Caco-2 (cell line): ENCODE results near the gene ZNF780B. TPM values are rescaled to one million over a fixed set of nuclear protein-coding genes. Genes with fewer than 3 reads are reported as not detected.

Experiments
- BruUV-seq: library from RNA; stranded (reverse); fragments of 400-500 nt; replicated peaks from 2 replicates; lab custom pipeline; 2021; lab: Mats Ljungman, UMichigan
- CTCF ChIA-PET: fragments of 300-600 bp; sonication (Branson Sonifier 250); formaldehyde crosslinking; loops from one replicate; lab custom pipeline; 2022; ENCODE audit warnings: antibody characterized with exemption; lab: Charles Lee
- POLR2A ChIA-PET: fragments of 300-600 bp; sonication (Branson Sonifier 250); formaldehyde crosslinking; loops from one replicate; lab custom pipeline; 2022; ENCODE audit warnings: antibody characterized with exemption; lab: Charles Lee
- DNase-seq, 2 experiments: peaks; one replicate each; pipeline versions ENCODE4 v3.0.0 to v3.0.0-alpha.2; 2020 to 2022
- H3K27me3 ChIP-seq: replicated peaks from 2 replicates; pipeline ENCODE4 v1.6.0; 2011; ENCODE audit warnings: low read length; ENCODE audit not compliant: control insufficient read depth, insufficient read depth
- H3K36me3 ChIP-seq: 2 replicates; pipeline ENCODE4 v1.5.1; 2011; ENCODE audit warnings: low read length; ENCODE audit not compliant: control insufficient read depth, insufficient read depth
- H3K4me1 ChIP-seq: fragments of 250-450 bp; sonication (Bioruptor Pico); 2 replicates; pipeline ENCODE4 v1.5.1; 2020; ENCODE audit warnings: mild to moderate bottlenecking
- H3K4me3 ChIP-seq: 2 replicates; pipeline ENCODE4 v1.5.1; 2011; ENCODE audit warnings: low read depth, mild to moderate bottlenecking, control low read depth, low read length
- H3K9me3 ChIP-seq: fragments of 250-450 bp; sonication (Bioruptor Pico); 2 replicates; pipeline ENCODE4 v1.5.1; 2020; ENCODE audit warnings: mild to moderate bottlenecking, moderate library complexity
- H3K27ac Mint-ChIP-seq: one replicate; pipeline ENCODE4 v1.8.0; 2022; ENCODE audit warnings: mixed read lengths; ENCODE audit not compliant: unreplicated experiment
- H3K27me3 Mint-ChIP-seq: one replicate; pipeline ENCODE4 v1.8.0; 2022; ENCODE audit warnings: mixed read lengths; ENCODE audit not compliant: insufficient read depth, unreplicated experiment
- H3K36me3 Mint-ChIP-seq: one replicate; pipeline ENCODE4 v1.8.0; 2022; ENCODE audit warnings: mild to moderate bottlenecking, mixed read lengths; ENCODE audit not compliant: insufficient read depth, unreplicated experiment
- H3K4me1 Mint-ChIP-seq: one replicate; pipeline ENCODE4 v1.8.0; 2022; ENCODE audit warnings: low read depth, mixed read lengths; ENCODE audit not compliant: unreplicated experiment
- H3K4me3 Mint-ChIP-seq: one replicate; pipeline ENCODE4 v1.8.0; 2022; ENCODE audit warnings: mild to moderate bottlenecking, moderate library complexity, mixed read lengths; ENCODE audit not compliant: unreplicated experiment
- H3K9me3 Mint-ChIP-seq: one replicate; pipeline ENCODE4 v1.8.0; 2022; ENCODE audit warnings: mixed read lengths; ENCODE audit not compliant: unreplicated experiment
- intact Hi-C: fragments of 100-400 bp; cut with micrococcal nuclease; formaldehyde crosslinking; loops from one replicate; pipeline ENCODE4 v1.10.0; 2022; ENCODE audit not compliant: unreplicated experiment
- total RNA-seq: library from RNA; stranded (reverse); gene quantifications from 2 replicates; pipeline ENCODE4 v1.2.3, GENCODE V29; 2022
- TF ChIP-seq, protein P1 (sequence below), 2 experiments: fragments of 200-600 bp in 1 of 2; IDR thresholded peaks; 1 replicate in 1 of 2; 2 replicates in 1 of 2; pipeline versions ENCODE4 v1.5.1 to v1.8.0; 2011 to 2022; ENCODE audit warnings: antibody characterized with exemption in 1 of 2, control low read depth in 1 of 2, inconsistent platforms in 1 of 2, low read depth in 1 of 2, low read length in 1 of 2, mild to moderate bottlenecking in 1 of 2, moderate library complexity in 1 of 2; ENCODE audit not compliant: insufficient read depth in 1 of 2, severe bottlenecking in 1 of 2, unreplicated experiment in 1 of 2

ZNF780B gene
- total RNA-seq, 1 experiment from 2014 or later: 27.5 TPM

DNA sequence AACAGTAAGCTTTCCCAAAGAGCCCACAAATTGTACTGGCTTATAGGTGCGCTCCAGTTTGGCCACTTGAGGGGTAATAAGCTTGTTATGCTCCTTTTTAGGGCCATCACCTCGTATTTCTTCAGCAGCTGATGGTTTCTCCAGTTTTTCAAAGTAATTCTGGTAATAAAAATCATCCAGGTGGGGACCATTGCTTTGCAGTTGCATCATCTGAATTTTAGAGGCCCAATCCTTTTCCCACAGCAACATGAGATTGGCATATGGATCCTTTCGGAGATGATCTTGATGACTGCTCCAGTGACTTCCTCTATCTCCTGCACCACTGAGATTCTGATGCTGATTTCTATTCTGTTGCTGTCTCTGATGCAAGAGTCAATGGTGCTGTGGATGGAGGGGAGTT, 32.1 kb downstream of the ZNF780B start:
- Histone ChIP-seq H3K27me3 (no peaks in the 10 kb centered on the region), H3K4me3 (no peak overlapping the region), H3K9me3 (peaks cover 38% of the 10 kb centered on the region), H3K36me3 (no peaks in the 10 kb centered on the region), H3K4me1 (no peaks in the 10 kb centered on the region)
- Mint-ChIP-seq H3K9me3 (peaks cover 68% of the 10 kb centered on the region), H3K27me3 (no peaks in the 10 kb centered on the region), H3K36me3 (peaks cover 6% of the 10 kb centered on the region), H3K4me1 (no peaks in the 10 kb centered on the region), H3K4me3 (no peak overlapping the region), H3K27ac (no peak overlapping the region)
- intact Hi-C loops: no loop called here
- ChIA-PET CTCF (no interaction called here), POLR2A (no interaction called here)
- no TSS peak for BruUV-seq
- TF ChIP-seq, protein P1, sequence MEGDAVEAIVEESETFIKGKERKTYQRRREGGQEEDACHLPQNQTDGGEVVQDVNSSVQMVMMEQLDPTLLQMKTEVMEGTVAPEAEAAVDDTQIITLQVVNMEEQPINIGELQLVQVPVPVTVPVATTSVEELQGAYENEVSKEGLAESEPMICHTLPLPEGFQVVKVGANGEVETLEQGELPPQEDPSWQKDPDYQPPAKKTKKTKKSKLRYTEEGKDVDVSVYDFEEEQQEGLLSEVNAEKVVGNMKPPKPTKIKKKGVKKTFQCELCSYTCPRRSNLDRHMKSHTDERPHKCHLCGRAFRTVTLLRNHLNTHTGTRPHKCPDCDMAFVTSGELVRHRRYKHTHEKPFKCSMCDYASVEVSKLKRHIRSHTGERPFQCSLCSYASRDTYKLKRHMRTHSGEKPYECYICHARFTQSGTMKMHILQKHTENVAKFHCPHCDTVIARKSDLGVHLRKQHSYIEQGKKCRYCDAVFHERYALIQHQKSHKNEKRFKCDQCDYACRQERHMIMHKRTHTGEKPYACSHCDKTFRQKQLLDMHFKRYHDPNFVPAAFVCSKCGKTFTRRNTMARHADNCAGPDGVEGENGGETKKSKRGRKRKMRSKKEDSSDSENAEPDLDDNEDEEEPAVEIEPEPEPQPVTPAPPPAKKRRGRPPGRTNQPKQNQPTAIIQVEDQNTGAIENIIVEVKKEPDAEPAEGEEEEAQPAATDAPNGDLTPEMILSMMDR (IDR thresholded peaks at IDR 0.05; ENCODE audit: insufficient read depth in 1 of 2, low read depth in 1 of 2, low read length in 1 of 2, severe bottlenecking in 1 of 2, unreplicated experiment in 1 of 2): no peak
- DNase-seq: no peak

GRCh38 chr19:40013991-40014390, 42.0 kb downstream of the ZNF780B start:
- Mint-ChIP-seq H3K4me3 (no peak overlapping the region), H3K27ac (no peak overlapping the region), H3K4me1 (no peaks in the 10 kb centered on the region), H3K9me3 (peaks cover 51% of the 10 kb centered on the region), H3K27me3 (no peaks in the 10 kb centered on the region), H3K36me3 (no peaks in the 10 kb centered on the region)
- Histone ChIP-seq H3K9me3 (peaks cover 52% of the 10 kb centered on the region), H3K4me1 (no peaks in the 10 kb centered on the region), H3K36me3 (no peaks in the 10 kb centered on the region), H3K27me3 (no peaks in the 10 kb centered on the region), H3K4me3 (no peak overlapping the region)
- no peak for DNase-seq
- TF ChIP-seq, protein P1 (IDR thresholded peaks at IDR 0.05; ENCODE audit: insufficient read depth in 1 of 2, low read depth in 1 of 2, low read length in 1 of 2, severe bottlenecking in 1 of 2, unreplicated experiment in 1 of 2): no peak
- intact Hi-C loops: no loop called here
- BruUV-seq: no TSS peak
- ChIA-PET CTCF (no interaction called here), POLR2A (no interaction called here)

DNA sequence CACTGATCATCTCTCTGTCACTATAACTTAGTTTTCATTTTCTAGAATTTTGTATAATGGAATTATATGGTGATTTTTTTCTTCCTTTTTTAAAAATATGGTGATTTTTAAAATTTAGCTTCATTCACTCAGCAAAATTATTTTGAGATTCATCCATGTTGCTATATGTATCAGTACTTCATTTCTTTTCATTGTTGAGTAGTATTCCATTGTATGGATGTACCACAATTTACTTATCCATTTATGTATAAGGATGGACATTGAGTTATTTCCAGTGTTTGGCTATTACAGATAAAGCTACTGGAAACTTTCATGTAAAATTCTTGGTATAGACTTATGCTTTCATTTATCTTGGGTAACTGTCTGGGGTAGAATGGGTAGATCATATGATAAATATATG, 46.4 kb downstream of the ZNF780B start:
- POLR2A ChIA-PET: no interaction called here
- TF ChIP-seq, protein P1 (IDR thresholded peaks at IDR 0.05; ENCODE audit: insufficient read depth in 1 of 2, low read depth in 1 of 2, low read length in 1 of 2, severe bottlenecking in 1 of 2, unreplicated experiment in 1 of 2): no peak
- Mint-ChIP-seq H3K27me3 (no peaks in the 10 kb centered on the region), H3K36me3 (no peaks in the 10 kb centered on the region), H3K4me3 (no peak overlapping the region), H3K9me3 (peaks cover 45% of the 10 kb centered on the region), H3K27ac (no peak overlapping the region), H3K4me1 (no peaks in the 10 kb centered on the region)
- Histone ChIP-seq H3K27me3 (no peaks in the 10 kb centered on the region), H3K4me3 (no peak overlapping the region), H3K36me3 (no peaks in the 10 kb centered on the region), H3K9me3 (peaks cover 24% of the 10 kb centered on the region), H3K4me1 (no peaks in the 10 kb centered on the region)
- BruUV-seq: no TSS peak
- CTCF ChIA-PET: no interaction called here
- intact Hi-C loops: no loop called here
- no peak for DNase-seq
